H9 (cell line): ENCODE data around the gene FAM163B. TPM values are rescaled to one million over a fixed set of nuclear protein-coding genes. Genes with fewer than 3 reads are reported as not detected.

Experiments used
- DNase-seq: peaks from one replicate; pipeline ENCODE4 v3.0.0-alpha.2; 2017
- H2AFZ ChIP-seq: one replicate; pipeline ENCODE4 v1.6.1; 2013; ENCODE audit warnings: mild to moderate bottlenecking, low read length, control low read depth, moderate library complexity
- H2AK5ac ChIP-seq: 2 replicates; pipeline ENCODE4 v1.6.1; 2013; ENCODE audit warnings: low read length, control low read depth, mixed read lengths; ENCODE audit not compliant: insufficient read length
- H2BK120ac ChIP-seq: one replicate; pipeline ENCODE4 v1.6.1; 2013; ENCODE audit warnings: low read depth, mild to moderate bottlenecking, low read length, control low read depth, inconsistent platforms; ENCODE audit not compliant: poor library complexity, severe bottlenecking
- H2BK12ac ChIP-seq: 2 replicates; pipeline ENCODE4 v1.6.1; 2013; ENCODE audit warnings: low read length, control low read depth, mixed read lengths, low read depth; ENCODE audit not compliant: insufficient read length
- H2BK15ac ChIP-seq: 2 replicates; pipeline ENCODE4 v1.6.1; 2013; ENCODE audit warnings: low read depth, low read length, control low read depth
- H2BK20ac ChIP-seq: one replicate; pipeline ENCODE4 v1.6.1; 2013; ENCODE audit warnings: low read depth, mild to moderate bottlenecking, low read length, control low read depth, inconsistent platforms; ENCODE audit not compliant: poor library complexity, severe bottlenecking
- H2BK5ac ChIP-seq: 2 replicates; pipeline ENCODE4 v1.6.1; 2013; ENCODE audit warnings: low read length, control low read depth, mixed read lengths; ENCODE audit not compliant: insufficient read length
- H3K14ac ChIP-seq: 2 replicates; pipeline ENCODE4 v1.6.1; 2013; ENCODE audit warnings: low read length, control low read depth; ENCODE audit not compliant: insufficient read depth
- H3K18ac ChIP-seq: 2 replicates; pipeline ENCODE4 v1.6.1; 2013; ENCODE audit warnings: low read depth, mild to moderate bottlenecking, mixed read lengths, low read length, control low read depth; ENCODE audit not compliant: insufficient read length
- H3K23ac ChIP-seq: 2 replicates; pipeline ENCODE4 v1.6.1; 2013; ENCODE audit warnings: low read length, control low read depth, mixed read lengths, low read depth; ENCODE audit not compliant: insufficient read length
- H3K23me2 ChIP-seq: 2 replicates; pipeline ENCODE4 v1.6.1; 2013; ENCODE audit warnings: low read depth, mild to moderate bottlenecking, mixed read lengths, low read length, control low read depth; ENCODE audit not compliant: insufficient read length, poor library complexity, severe bottlenecking
- H3K27ac ChIP-seq: 2 replicates; pipeline ENCODE4 v1.5.1; 2013; ENCODE audit warnings: low read length, control low read depth, mixed read lengths, low read depth; ENCODE audit not compliant: insufficient read length
- H3K27me3 ChIP-seq: 2 replicates; pipeline ENCODE4 v1.6.1; 2013; ENCODE audit warnings: low read length, control low read depth, inconsistent platforms; ENCODE audit not compliant: insufficient read depth
- H3K4ac ChIP-seq: 2 replicates; pipeline ENCODE4 v1.6.1; 2013; ENCODE audit warnings: low read depth, mild to moderate bottlenecking, control low read depth, inconsistent platforms, low read length, moderate library complexity
- H3K4me1 ChIP-seq: 2 replicates; pipeline ENCODE4 v1.6.1; 2013; ENCODE audit warnings: low read length, control low read depth, inconsistent platforms; ENCODE audit not compliant: insufficient read depth
- H3K4me2 ChIP-seq: 2 replicates; pipeline ENCODE4 v1.6.1; 2013; ENCODE audit warnings: low read length, control low read depth, mixed read lengths; ENCODE audit not compliant: insufficient read length, insufficient read depth
- H3K56ac ChIP-seq: 2 replicates; pipeline ENCODE4 v1.6.1; 2013; ENCODE audit warnings: low read depth, mild to moderate bottlenecking, mixed read lengths, low read length, control low read depth; ENCODE audit not compliant: insufficient read length
- H3K79me1 ChIP-seq: 2 replicates; pipeline ENCODE4 v1.6.1; 2013; ENCODE audit warnings: low read depth, mild to moderate bottlenecking, moderate library complexity, low read length, control low read depth, inconsistent platforms; ENCODE audit not compliant: insufficient read depth, poor library complexity, severe bottlenecking
- H3K79me2 ChIP-seq: 2 replicates; pipeline ENCODE4 v1.6.1; 2013; ENCODE audit warnings: low read length, control low read depth, inconsistent platforms; ENCODE audit not compliant: insufficient read depth
- H3K9ac ChIP-seq: 2 replicates; pipeline ENCODE4 v1.6.1; 2013; ENCODE audit warnings: low read length, control low read depth, mixed read lengths; ENCODE audit not compliant: insufficient read length; ENCODE audit errors: extremely low read depth
- H3K9me3 ChIP-seq: one replicate; pipeline ENCODE4 v1.6.1; 2013; ENCODE audit warnings: low read depth, low read length, inconsistent platforms; ENCODE audit not compliant: control insufficient read depth
- H3T11ph ChIP-seq: one replicate; pipeline ENCODE4 v1.6.1; 2013; ENCODE audit warnings: mild to moderate bottlenecking, low read length, control low read depth, inconsistent platforms
- H4K20me1 ChIP-seq: one replicate; pipeline ENCODE4 v1.6.1; 2013; ENCODE audit not compliant: control insufficient read depth, insufficient read length, insufficient read depth
- H4K5ac ChIP-seq: 2 replicates; pipeline ENCODE4 v1.6.1; 2013; ENCODE audit warnings: low read depth, mild to moderate bottlenecking, mixed read lengths, low read length, control low read depth; ENCODE audit not compliant: insufficient read length
- H4K8ac ChIP-seq: replicated peaks from 2 replicates; pipeline ENCODE4 v1.6.1; 2013; ENCODE audit warnings: low read length, control low read depth, mixed read lengths, low read depth; ENCODE audit not compliant: insufficient read length
- H4K91ac ChIP-seq: 2 replicates; pipeline ENCODE4 v1.6.1; 2013; ENCODE audit warnings: low read depth, mild to moderate bottlenecking, moderate library complexity, mixed read lengths, low read length, control low read depth; ENCODE audit not compliant: insufficient read length
- H3K27ac Mint-ChIP-seq, 3 experiments: 2 replicates in 2 of 3; 3 replicates in 1 of 3; pipeline ENCODE4 v1.8.0; 2020 to 2021; ENCODE audit warnings: mixed read lengths in 3 of 3, mild to moderate bottlenecking in 1 of 3, moderate library complexity in 1 of 3
- H3K27me3 Mint-ChIP-seq: 2 replicates; pipeline ENCODE4 v1.8.0; 2021; ENCODE audit warnings: low read depth, mild to moderate bottlenecking, moderate library complexity, mixed read lengths
- H3K36me3 Mint-ChIP-seq, 3 experiments: 2 replicates in 2 of 3; 3 replicates in 1 of 3; pipeline ENCODE4 v1.8.0; 2020 to 2021; ENCODE audit warnings: low read depth in 3 of 3, mixed read lengths in 3 of 3; ENCODE audit not compliant: insufficient read depth in 1 of 3
- H3K4me1 Mint-ChIP-seq, 2 experiments: 2 replicates each; pipeline ENCODE4 v1.8.0; 2020; ENCODE audit warnings: mixed read lengths in 2 of 2
- H3K4me3 Mint-ChIP-seq, 2 experiments: 2 replicates in 1 of 2; 3 replicates in 1 of 2; pipeline ENCODE4 v1.8.0; 2020 to 2021; ENCODE audit warnings: mild to moderate bottlenecking in 2 of 2, mixed read lengths in 2 of 2, moderate library complexity in 1 of 2
- H3K9me3 Mint-ChIP-seq, 2 experiments: 2 replicates in 1 of 2; 3 replicates in 1 of 2; pipeline ENCODE4 v1.8.0; 2020; ENCODE audit warnings: mild to moderate bottlenecking in 2 of 2, mixed read lengths in 2 of 2, moderate library complexity in 1 of 2
- CTCF ChIP-seq: fragments of 200-600 bp; sonication (generic); conservative IDR thresholded peaks from 3 replicates; pipeline ENCODE4 v1.8.0; 2021; ENCODE audit warnings: antibody characterized with exemption, mild to moderate bottlenecking
- WGBS: extraction: QIAGEN DNeasy Blood & Tissue Kit; methylation state at CpG from one replicate; pipeline ENCODE4 v1.1.7; 2013; ENCODE audit warnings: missing lambda C conversion rate, low lambda C conversion rate, mixed read lengths; ENCODE audit not compliant: insufficient read length; ENCODE audit errors: extremely low coverage; 5-methylcytosine and 5-hydroxymethylcytosine counted together
- total RNA-seq: library from RNA; stranded (reverse); gene quantifications from 2 replicates; pipeline ENCODE4 v1.2.1, GENCODE V29; 2021

FAM163B gene
- total RNA-seq, 1 experiment from 2014 or later = 0.39 TPM

GRCh38 chr9:133551446-133551845, 57.7 kb downstream of the FAM163B start:
- Histone ChIP-seq H3K79me2 (no peaks in the 10 kb centered on the region), H3K18ac (no peak overlapping the region), H3T11ph (no peak overlapping the region), H2BK120ac (no peak overlapping the region), H3K23ac (no peak overlapping the region), H3K27ac (no peak overlapping the region), H2AFZ (no peak overlapping the region), H2BK20ac (no peak overlapping the region), H3K14ac (no peak overlapping the region), H2BK12ac (no peak overlapping the region), H2BK5ac (no peak overlapping the region), H3K9me3 (no peaks in the 10 kb centered on the region), H3K4ac (no peak overlapping the region), H2BK15ac (no peak overlapping the region), H3K4me1 (no peaks in the 10 kb centered on the region), H3K79me1 (no peaks in the 10 kb centered on the region), H4K5ac (no peak overlapping the region), H3K4me2 (no peak overlapping the region), H2AK5ac (no peak overlapping the region), H3K23me2 (no peaks in the 10 kb centered on the region), H3K56ac (no peak overlapping the region), H4K8ac (no peak overlapping the region), H4K91ac (no peak overlapping the region), H4K20me1 (no peaks in the 10 kb centered on the region), H3K9ac (no peak overlapping the region), H3K27me3 (no peaks in the 10 kb centered on the region)
- H3K4me1 Mint-ChIP-seq = peaks cover 12 to 13% of the 10 kb centered on the region in 2 experiments
- peaks cover 4% of the 10 kb centered on the region for H3K27me3 Mint-ChIP-seq
- no CpG with 5 or more reads among the region's 7 CpGs for WGBS
- no peak overlapping the region for H3K4me3 Mint-ChIP-seq
- no peaks in the 10 kb centered on the region; a peak in 1 of 5 replicates for H3K9me3 Mint-ChIP-seq
- H3K27ac Mint-ChIP-seq = no peak overlapping the region
- no peak for TF ChIP-seq CTCF
- no peak for DNase-seq
- H3K36me3 Mint-ChIP-seq = no peaks in the 10 kb centered on the region
